GM10847 (cell line): ENCODE data around the gene TGM2.

Experiments
- POLR2A ChIP-seq: IDR thresholded peaks from 2 replicates; pipeline ENCODE4 v1.6.1; 2011; ENCODE audit not compliant: insufficient read length; ENCODE audit errors: extremely low read depth

Gene TGM2

DNA sequence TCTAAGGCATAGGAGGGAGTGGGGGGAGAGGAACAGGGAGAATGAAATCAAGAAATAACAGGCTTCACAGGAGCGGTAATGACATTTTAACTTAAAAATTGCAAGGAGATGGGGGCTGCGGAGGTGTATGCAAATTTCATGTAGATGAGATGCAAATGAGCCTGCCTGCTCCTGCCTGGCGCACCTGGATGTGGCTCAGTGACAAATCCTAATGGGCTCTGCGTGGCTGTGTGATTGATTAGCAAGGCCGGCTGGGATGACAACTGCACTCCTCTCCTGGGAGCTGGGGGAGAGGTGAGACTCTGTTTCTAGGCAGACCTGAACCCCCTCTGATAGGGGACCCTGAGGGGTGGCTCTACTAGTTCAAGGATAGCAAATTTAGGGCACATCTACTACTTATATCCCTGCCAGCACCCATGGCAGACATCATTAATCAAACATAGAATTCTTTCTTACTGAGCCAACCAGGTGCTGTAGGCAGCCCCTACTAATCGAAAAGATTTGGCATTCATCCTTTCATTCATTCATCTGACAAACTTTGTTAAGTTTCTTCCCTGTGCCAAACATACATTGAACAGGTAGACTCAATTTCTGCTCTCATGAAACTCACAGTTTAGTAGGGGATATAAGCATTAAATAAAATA is 38.4 kb upstream of the TGM2 start:
- no peak for TF ChIP-seq POLR2A

DNA sequence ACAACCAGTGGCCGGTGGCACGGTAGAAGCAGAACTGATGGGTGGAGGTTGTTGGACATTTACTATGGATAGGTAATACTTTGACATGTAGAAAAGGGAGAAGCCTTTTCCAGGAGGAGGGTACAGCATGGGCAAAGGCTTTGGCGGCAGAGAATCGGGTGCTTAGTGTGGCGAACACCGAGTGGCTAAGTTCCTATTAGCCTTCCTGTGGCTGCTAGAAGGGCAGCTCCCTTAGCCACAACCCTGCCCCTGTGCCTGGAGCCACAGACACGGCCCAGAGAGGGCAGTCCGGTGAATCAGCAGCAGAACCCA is 37.9 kb upstream of the TGM2 start:
- TF ChIP-seq POLR2A = no peak

DNA sequence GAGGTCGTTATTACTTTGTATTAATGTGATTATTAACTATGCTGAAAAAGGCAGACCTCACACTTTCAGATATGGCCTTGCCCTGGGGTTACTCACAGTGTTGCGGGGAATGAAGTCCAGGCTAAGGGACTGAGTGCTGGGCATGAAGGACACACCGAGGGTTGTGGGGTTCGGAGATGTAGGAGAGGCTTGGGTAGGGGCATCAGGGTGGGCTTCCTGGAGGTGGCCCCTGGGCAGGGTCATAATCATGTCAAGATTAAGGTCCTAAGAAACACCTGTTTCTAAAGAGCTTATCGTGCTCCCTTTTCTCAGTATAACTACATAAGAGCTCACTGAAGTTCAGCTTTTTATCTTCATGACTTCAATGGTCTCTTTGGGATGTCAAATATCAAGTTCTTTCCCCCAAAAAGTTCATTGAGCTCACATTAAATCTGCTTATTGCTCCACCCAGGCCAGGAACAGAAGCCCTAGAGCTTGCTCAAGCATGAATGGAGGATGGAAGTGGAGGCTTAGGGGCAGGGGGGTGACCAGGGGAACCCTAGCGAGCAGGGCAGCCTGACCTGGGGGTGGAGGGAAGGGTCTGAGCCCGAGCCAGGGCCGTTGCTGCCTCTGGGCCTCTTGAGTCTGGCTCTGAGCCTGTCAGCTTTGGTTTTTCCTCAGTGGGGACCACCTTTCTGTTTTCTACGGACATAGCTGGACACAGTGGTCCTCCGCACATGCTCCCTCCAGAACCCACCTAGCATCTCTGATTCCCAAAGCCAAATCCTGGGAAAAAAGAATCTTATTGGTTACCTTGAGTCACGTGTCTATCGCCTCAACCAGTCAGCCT is 37.3 kb upstream of the TGM2 start:
- TF ChIP-seq POLR2A = no peak

DNA sequence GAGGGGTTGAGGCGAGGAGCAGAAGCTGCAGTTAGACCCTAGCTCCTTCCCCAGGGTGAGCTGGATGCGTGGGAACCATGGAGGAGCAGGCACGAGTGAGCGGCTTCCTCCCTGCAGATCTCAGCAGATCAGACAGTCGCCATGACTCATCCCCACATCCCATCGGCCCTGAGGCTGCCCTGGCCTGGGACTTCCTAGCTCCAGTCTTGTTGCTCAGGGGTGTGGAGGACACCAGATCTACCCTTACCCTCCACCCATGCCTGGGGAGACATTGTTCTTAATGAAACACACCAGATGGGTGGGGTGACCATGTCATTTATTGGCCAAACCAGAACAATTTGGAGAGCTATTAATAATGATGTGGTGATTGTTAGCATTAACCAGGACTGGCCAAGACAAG is 36.3 kb upstream of the TGM2 start:
- no peak for TF ChIP-seq POLR2A

DNA sequence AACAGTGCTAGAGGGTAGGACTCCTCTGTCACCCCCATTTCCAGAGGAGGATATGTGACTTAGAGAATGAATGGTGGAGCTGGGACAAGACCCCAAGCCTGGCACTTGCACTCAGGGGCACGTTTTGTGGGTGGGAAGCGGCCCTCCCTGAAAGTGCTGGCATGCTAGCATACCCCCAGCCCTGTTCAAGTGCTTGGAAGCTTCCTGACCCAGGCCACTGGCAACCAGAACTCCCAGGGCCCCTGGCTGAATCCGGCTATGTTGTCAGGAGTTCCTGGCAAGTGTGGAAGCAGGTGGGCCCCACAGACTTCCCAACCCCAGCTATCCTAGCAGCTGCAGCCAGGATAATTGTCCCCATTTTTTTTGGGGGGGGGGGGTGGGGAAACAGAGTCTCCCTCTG is 35.6 kb upstream of the TGM2 start:
- TF ChIP-seq POLR2A = no peak

DNA sequence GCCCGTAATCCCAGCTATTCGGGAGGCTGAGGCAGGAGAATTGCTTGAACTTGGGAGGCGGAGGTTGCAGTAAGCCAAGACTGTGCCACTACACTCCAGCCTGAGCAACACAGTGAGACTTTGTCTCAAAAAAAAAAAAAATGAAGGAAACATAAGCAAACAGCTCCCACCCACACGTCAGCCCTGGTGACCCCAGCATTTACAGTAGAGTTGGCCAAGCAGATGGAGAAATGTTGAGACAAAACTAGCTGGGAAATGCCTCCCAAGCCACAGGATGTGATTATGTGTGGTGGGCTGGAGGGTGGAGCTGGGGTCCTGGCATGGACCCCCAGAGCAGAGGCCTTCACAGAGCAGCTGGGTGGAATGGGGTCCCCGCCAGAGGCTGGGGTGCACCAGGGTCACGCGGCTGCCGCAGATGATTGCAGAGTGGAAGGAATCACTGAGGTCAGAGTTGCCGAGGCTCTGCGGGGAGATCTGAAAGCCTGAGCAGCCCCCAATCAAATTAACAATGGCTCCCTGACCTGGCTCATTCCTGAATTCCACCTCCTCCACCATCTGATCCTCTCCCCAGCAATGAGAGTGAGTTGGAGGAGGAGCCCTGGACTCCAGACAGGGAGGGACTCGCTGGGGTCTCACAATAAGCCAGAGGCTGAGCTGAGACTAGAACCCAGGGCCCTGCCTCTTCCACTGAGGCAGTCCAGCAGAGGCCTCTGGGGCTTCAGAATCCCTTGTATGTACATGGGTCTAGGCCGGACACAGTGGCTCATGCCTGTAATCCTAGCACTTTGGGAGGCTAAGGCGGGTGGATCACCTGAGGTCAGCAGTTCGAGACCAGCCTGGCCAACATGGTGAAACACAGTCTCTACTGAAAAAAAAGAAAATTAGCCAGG is 34.7 kb upstream of the TGM2 start:
- TF ChIP-seq POLR2A = no peak

DNA sequence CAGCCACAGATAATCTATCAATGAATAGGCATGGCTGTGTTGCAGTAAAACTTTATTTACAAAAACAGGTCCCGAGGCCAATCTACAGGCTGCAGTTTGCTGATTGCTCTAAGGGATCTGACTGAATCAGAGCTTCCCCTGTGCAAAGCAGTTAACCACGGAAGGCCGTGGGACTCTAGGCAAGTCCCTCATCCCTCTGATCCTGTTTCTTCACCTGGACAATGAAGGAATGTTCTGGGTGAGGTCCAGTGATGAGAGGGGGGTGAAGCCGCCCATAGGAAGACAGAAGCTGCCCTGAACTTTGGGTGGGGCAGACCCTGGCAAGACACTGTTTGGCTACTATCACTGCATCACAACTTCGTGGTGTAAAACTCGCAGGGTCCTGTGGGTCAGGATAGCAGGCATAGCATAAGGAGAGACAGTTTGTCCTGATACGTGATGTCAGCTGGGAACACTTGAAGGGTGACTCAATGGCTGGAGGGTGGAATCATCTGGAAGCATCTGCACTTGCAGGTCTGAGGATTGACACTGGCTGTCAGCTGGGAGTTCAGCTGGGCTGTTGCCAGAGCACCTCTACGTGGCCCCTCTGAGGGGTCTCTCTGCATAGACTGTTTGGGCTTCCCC is 33.3 kb upstream of the TGM2 start:
- no peak for TF ChIP-seq POLR2A

DNA sequence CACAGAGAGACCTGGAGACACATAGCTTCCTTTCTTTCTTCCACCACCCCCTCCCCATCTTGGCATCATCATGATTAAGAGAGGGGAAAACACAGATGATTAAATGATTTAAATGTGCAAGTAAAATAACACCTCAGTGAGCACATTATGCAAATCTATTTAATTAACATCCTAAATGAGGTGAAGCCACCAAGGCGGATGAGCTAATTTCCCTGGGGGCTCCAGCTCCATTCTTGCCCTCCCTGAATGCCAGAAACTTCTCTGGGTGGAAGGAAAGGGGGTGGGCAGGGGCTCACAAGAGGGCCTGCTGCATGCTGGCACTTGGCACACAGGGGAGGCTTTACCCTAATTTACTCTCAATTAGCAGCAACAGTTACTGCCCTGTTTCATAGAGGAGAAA is 32.5 kb upstream of the TGM2 start:
- TF ChIP-seq POLR2A = no peak

DNA sequence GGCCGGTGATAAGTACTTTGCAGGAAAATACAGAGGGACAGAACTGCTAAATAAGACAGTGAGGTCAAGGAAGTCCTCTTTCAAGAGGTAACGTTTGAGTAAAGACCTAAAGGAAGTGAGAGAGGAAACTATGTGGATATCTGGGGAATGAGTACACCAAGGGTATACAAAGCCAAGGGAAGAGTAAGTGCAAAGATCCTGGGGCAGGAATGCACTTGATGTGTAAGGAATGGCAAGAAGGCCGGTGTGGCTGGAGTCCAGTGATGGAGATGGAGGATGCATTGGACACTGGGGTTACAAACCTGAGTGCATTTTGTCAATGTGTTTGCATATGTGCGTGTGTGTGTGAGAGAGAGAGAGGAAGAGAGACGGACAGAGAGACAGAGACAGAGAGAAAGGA is 32.1 kb upstream of the TGM2 start:
- no peak for TF ChIP-seq POLR2A

DNA sequence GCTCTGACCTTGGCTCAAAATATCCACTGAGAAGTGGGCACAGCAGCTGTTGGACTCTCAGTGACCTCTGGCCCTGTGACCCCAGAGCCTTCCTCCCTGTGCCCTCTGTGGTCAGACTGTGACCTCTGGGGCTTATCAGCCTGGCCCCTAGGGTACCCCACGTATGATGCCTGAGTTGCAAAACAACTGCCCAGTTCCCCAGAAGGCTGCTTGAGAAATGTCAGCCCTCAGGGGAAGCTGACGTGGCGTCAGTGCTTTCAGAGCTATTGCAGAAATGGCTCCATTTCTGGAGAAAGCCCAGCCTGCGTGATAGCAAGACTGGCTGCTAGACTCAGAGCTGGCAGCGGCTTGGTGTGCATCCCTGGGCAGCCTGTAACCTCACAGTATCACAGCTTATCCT is 31.5 kb upstream of the TGM2 start:
- TF ChIP-seq POLR2A = no peak

DNA sequence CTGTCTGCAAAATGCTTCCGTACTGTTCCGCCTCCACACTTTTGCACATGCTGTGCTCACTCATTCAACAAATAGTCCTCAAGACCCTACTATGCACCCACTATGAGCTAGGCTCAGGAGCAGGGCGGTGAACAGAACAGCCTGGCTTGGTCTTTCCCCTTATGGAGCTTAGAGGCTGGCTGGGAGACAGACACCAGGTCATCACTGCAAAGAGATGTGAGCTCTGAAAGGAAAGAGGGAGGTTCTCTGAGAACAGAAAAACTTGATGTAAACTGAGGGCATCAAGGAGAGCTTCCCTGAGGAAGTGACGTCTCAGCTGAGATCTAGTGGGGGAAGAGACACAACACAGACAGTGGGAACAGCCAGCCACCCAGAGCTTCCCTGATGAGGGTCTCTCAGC is 31.0 kb upstream of the TGM2 start:
- TF ChIP-seq POLR2A = no peak

DNA sequence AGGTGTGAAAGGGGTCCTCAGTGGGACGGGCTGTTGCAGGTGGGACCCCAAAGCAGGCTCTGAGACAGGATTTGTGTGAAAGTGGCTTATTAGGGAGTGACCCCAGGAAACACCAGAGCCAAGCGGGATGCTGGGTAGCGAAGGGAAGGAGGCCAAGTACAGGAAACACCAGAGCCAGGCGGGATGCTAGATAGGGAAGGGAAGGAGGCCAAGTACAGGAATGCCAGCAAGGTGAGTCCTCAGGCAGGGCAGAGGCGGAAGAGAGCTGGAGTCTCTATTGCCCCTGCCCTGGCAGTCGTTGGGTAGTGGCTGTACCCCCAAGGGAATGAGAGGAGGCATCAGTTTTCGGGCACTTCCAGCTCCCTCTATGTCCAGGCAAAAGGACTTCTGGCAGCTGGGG is 30.5 kb upstream of the TGM2 start:
- no peak for TF ChIP-seq POLR2A

DNA sequence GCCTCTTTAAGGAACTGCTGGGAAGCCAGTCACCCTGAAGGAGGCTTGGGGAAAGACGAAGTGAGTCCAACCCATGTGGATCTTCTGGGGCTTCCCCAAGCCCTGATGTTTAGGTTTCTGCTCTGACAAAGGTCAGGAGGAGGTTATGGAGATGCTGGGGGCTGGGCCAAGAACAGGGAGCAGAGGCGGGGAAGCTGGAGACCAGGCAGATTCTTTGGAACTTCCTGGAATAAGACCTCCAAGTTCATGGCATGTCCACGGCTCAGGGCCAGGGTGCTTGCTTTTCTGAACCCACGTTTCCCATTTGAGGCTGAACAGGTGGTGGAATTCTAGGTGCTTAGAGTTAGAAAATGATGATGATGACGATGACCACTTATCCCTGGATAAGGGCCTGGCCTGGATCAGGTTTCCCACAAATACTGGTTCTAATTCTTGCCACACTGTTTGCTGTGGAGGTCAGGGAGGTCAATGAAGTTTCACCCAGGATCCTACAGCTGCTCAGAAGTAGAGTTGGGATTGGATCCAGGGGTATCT is 30.0 kb upstream of the TGM2 start:
- no peak for TF ChIP-seq POLR2A

DNA sequence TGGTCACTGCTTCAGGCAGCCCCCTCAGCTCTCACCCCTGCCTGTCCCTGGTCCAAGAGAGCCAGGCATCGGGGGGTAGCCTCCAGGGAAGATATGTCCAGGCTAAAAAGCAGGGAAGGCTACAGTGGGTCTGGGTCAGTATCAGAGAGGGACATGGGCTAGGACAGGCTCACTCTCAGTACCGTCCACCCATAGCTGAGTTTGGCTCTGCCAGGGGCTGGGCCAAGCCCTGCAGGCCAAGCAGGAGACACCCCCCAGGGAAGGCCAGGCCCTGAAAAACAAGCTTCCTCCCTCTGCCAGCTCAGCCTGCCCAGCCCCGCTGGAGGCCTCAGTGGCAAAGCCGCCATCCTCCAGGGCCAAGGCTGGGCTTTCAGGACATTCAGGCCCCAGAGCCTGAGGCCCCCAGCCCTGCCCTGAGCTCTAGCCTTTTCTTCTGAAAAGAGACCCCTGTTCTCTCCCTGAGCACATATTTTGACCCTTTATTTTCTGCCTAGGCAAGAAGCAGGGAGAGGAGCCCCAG is 28.6 kb upstream of the TGM2 start:
- no peak for TF ChIP-seq POLR2A

DNA sequence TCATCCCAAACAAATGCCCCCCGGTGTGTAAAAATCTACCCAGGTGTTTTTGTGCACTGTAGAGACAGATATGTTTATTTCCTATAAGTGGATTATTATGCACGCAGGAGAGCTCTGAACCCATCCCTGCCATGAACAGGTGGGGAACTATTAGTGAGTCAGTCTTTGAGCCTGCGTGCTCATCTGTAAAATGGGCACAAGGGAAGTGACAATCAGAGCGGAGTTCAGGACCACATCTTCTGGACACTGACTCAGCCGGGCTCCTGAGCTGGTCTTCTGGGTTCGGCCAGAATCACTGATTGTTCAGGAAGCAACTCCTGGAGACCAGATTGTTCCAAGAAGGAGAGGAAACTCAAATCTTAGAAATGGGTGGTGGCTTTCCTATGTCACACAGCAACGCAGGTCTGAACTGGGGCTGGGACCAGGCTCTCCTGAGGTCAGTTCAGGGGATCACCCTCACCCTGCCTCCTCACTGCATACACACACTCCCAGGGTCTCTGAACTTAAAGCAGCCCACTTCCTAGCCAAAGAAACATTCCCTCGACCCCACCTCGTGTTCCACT is 27.3 kb upstream of the TGM2 start:
- TF ChIP-seq POLR2A = no peak

DNA sequence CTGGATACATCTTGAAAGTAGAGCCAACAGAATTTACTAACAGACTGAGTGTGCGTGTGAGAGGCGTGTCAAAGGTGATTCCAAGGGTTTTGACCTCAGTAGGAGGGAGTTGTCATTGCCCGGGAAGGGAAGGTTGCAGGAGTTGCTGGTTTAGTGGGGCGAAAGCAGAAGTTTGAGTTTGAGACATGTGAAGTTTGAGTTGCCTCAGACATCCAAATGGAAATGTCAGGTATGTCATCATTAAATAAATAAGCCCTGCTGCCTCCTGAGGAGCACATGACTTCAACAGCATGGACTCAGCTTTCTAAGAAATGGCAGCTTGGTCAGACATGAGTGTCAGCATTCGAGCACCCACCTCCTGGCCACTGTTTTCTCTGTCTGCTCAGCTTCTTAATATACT is 26.6 kb upstream of the TGM2 start:
- TF ChIP-seq POLR2A = no peak
